Testis (tissue), 3 donors: ENCODE results near the gene GRIK5. TPM values are rescaled to one million over a fixed set of nuclear protein-coding genes. Genes with fewer than 3 reads are reported as not detected.

Source experiments
- DNase-seq: peaks from one replicate; pipeline ENCODE4 v3.0.0-alpha.2; 2019
- H3K27ac ChIP-seq, 2 donors: fragments of 200-600 bp; sonication (generic); one replicate each; pipeline ENCODE4 v1.5.1; 2019
- H3K27me3 ChIP-seq: fragments of 200-600 bp; sonication (generic); one replicate; pipeline ENCODE4 v1.5.1; 2019
- H3K36me3 ChIP-seq: fragments of 200-600 bp; sonication (generic); one replicate; pipeline ENCODE4 v1.5.1; 2017; ENCODE audit warnings: low read depth; ENCODE audit errors: missing control alignments
- H3K4me1 ChIP-seq: fragments of 200-600 bp; sonication (generic); one replicate; pipeline ENCODE4 v1.5.1; 2019
- H3K4me3 ChIP-seq, 2 donors: fragments of 200-600 bp; sonication (generic); one replicate each; pipeline ENCODE4 v1.5.1; 2017 to 2019
- H3K9me3 ChIP-seq: fragments of 200-600 bp; sonication (generic); one replicate; pipeline ENCODE4 v1.5.1; 2017
- CTCF ChIP-seq, 3 experiments: fragments of 450-650 bp in 2 of 3; fragments of 200-600 bp in 1 of 3; sonication (generic) in 1 of 3; IDR thresholded peaks; one replicate each; pipeline ENCODE4 v1.5.1; 2016 to 2019; ENCODE audit warnings: antibody characterized with exemption in 3 of 3, mild to moderate bottlenecking in 2 of 3, moderate library complexity in 1 of 3
- POLR2A ChIP-seq: fragments of 450-650 bp; IDR thresholded peaks from one replicate; pipeline ENCODE4 v1.6.1; 2017; ENCODE audit warnings: antibody characterized with exemption, mild to moderate bottlenecking, moderate library complexity
- WGBS, 2 donors: methylation state at CpG; one replicate each; pipeline ENCODE4 v1.1.5; 2018; 5-methylcytosine and 5-hydroxymethylcytosine counted together
- intact Hi-C: fragments of 100-400 bp; cut with DNase I; formaldehyde crosslinking; loops from one replicate; pipeline ENCODE4 v1.15.1; 2023; ENCODE audit warnings: low total_unique reads
- polyA plus RNA-seq: library from polyadenylated mRNA; stranded (reverse); fragments of 350-450 nt; fragmentation: Illumina TruSeq; extraction: RNeasy Lipid Tissue Mini Kit (QIAGEN cat#74804); gene quantifications from one replicate; pipeline ENCODE4 v1.2.3, GENCODE V29; 2014; ENCODE audit warnings: low read depth, low replicate concordance; ENCODE audit not compliant: insufficient read depth
- total RNA-seq, 2 donors: library from RNA; depleted of rRNA; stranded (reverse); fragments of >200 nt; gene quantifications; one replicate each; pipeline ENCODE4 v1.2.3, GENCODE V29; 2016

The GRIK5 gene
- total and polyA plus RNA-seq, 3 donors from 2014 or later = 31.7 to 87.4 (median 43.8) TPM

GRCh38 chr19:42062381-42062780 is 7.6 kb downstream of the GRIK5 start:
- no peak overlapping the region for H3K4me3 ChIP-seq
- 96 to 99% methylated on average over 16 of the region's 16 CpGs for WGBS, 2 donors
- H3K27me3 ChIP-seq = no peaks in the 10 kb centered on the region

GRCh38 chr19:42060117-42060516 is 9.9 kb downstream of the GRIK5 start:
- no peaks in the 10 kb centered on the region for H3K9me3 ChIP-seq
- H3K27ac ChIP-seq = no peak overlapping the region
- H3K4me1 ChIP-seq = no peaks in the 10 kb centered on the region
- H3K36me3 ChIP-seq = no peaks in the 10 kb centered on the region
- no peaks in the 10 kb centered on the region for H3K27me3 ChIP-seq
- DNase-seq = no peak
- no peak overlapping the region for H3K4me3 ChIP-seq
- WGBS, 2 donors = 94 to 96% methylated on average over 3 of the region's 3 CpGs
- TF ChIP-seq CTCF (IDR thresholded peaks at IDR 0.05) = no peak
- no peak for TF ChIP-seq POLR2A
- intact Hi-C loops = no loop called here

More at GRCh38 chr19:42062381-42062780, 7.6 kb downstream of the GRIK5 start:
- Histone ChIP-seq H3K4me1 (no peaks in the 10 kb centered on the region), H3K9me3 (no peaks in the 10 kb centered on the region), H3K36me3 (no peaks in the 10 kb centered on the region), H3K27ac (no peak overlapping the region)
- TF ChIP-seq POLR2A (no peak), CTCF (IDR thresholded peaks at IDR 0.05) (no peak)
- intact Hi-C loops = no loop called here
- DNase-seq = no peak

GRCh38 chr19:42059196-42059595 is 10.8 kb downstream of the GRIK5 start:
- no peak overlapping the region for H3K27ac ChIP-seq
- H3K36me3 ChIP-seq = no peaks in the 10 kb centered on the region
- TF ChIP-seq POLR2A (no peak), CTCF (IDR thresholded peaks at IDR 0.05) (no peak)
- no peak overlapping the region for H3K4me3 ChIP-seq
- no peaks in the 10 kb centered on the region for H3K4me1 ChIP-seq
- 79 to 92% methylated on average over 9 to 13 of the region's 13 CpGs for WGBS, 2 donors
- H3K9me3 ChIP-seq = no peaks in the 10 kb centered on the region
- intact Hi-C loops = no loop called here
- no peaks in the 10 kb centered on the region for H3K27me3 ChIP-seq
- no peak for DNase-seq

- H3K9me3 ChIP-seq = no peaks in the 10 kb centered on the region
- H3K27ac ChIP-seq = no peak overlapping the region
- no peaks in the 10 kb centered on the region for H3K36me3 ChIP-seq
- 81 to 83% methylated on average over 7 of the region's 7 CpGs for WGBS, 2 donors
- H3K4me3 ChIP-seq = no peak overlapping the region
- intact Hi-C loops = no loop called here
- H3K27me3 ChIP-seq = no peaks in the 10 kb centered on the region
- DNase-seq = no peak
- no peaks in the 10 kb centered on the region for H3K4me1 ChIP-seq
- TF ChIP-seq CTCF (IDR thresholded peaks at IDR 0.05) (no peak), POLR2A (no peak)
These were observed 12.2 kb downstream of the GRIK5 start for GRCh38 chr19:42057846-42058245.

GRCh38 chr19:42054205-42054604 is 15.8 kb downstream of the GRIK5 start:
- no peaks in the 10 kb centered on the region for H3K4me1 ChIP-seq
- DNase-seq = no peak
- 79 to 80% methylated on average over 13 to 18 of the region's 18 CpGs for WGBS, 2 donors
- no peak for TF ChIP-seq CTCF (IDR thresholded peaks at IDR 0.05)
- TF ChIP-seq POLR2A = no peak
- H3K36me3 ChIP-seq = no peaks in the 10 kb centered on the region
- no peaks in the 10 kb centered on the region for H3K9me3 ChIP-seq
- no peak overlapping the region for H3K27ac ChIP-seq
- no peak overlapping the region for H3K4me3 ChIP-seq
- intact Hi-C loops = no loop called here
- H3K27me3 ChIP-seq = no peaks in the 10 kb centered on the region
